Neural cell (in vitro differentiated cells): Measurements from ENCODE around the gene IQCH.

Experiments
- CTCF ChIP-seq: fragments of 450-650 bp; IDR thresholded peaks from 2 replicates; pipeline ENCODE4 v1.5.1; 2014; ENCODE audit warnings: antibody characterized with exemption, mild to moderate bottlenecking, moderate library complexity; ENCODE audit not compliant: poor library complexity, severe bottlenecking
- EP300 ChIP-seq: fragments of 450-650 bp; conservative IDR thresholded peaks from 2 replicates; pipeline ENCODE4 v1.6.1; 2014; ENCODE audit warnings: antibody characterized with exemption, mild to moderate bottlenecking, moderate library complexity; ENCODE audit not compliant: poor library complexity, severe bottlenecking
- EZH2 ChIP-seq: fragments of 200-600, 300-800 bp; shearing (Covaris generic), sonication (generic); IDR thresholded peaks from 2 replicates; pipeline ENCODE4 v1.6.1; 2014; ENCODE audit warnings: antibody characterized with exemption, low read length, borderline replicate concordance, mild to moderate bottlenecking; ENCODE audit not compliant: insufficient read depth, poor library complexity, severe bottlenecking
- MXI1 ChIP-seq: fragments of 450-650 bp; conservative IDR thresholded peaks from 2 replicates; pipeline ENCODE4 v1.6.1; 2014; ENCODE audit warnings: antibody characterized with exemption, mild to moderate bottlenecking; ENCODE audit not compliant: poor library complexity, severe bottlenecking
- POLR2AphosphoS5 ChIP-seq: IDR thresholded peaks from 2 replicates; pipeline ENCODE4 v1.6.1; 2012
- RAD21 ChIP-seq: fragments of 450-650 bp; conservative IDR thresholded peaks from 2 replicates; pipeline ENCODE4 v1.6.1; 2014; ENCODE audit warnings: antibody characterized with exemption, mild to moderate bottlenecking, moderate library complexity
- REST ChIP-seq: IDR thresholded peaks from 2 replicates; pipeline ENCODE4 v1.6.1; 2012; ENCODE audit warnings: borderline replicate concordance
- TAF1 ChIP-seq: IDR thresholded peaks from 2 replicates; pipeline ENCODE4 v1.6.1; 2012; ENCODE audit warnings: low read depth

DNA sequence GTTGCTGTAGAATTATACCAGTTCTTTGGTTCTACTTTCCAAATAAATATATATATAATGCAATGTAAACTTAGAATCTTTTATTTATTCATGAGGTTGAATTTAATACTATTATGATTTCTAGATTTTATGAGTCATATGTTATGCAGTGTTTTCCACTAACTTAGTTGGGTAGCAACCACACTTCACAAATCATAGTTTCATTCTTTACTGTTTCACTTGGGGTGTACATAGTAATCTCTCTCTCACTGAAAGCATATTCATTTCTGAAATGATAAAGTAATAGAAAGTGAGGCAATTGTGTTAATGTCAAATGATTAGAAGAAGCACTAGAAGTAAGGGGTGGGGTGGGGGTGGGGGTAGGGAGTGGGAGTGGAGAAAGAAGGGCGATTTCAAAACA, 52.6 kb downstream of the IQCH start:
- no peak for TF ChIP-seq REST
- no peak for TF ChIP-seq CTCF
- no peak for TF ChIP-seq POLR2AphosphoS5
- no peak for TF ChIP-seq EZH2
- no peak for TF ChIP-seq RAD21
- no peak for TF ChIP-seq MXI1
- TF ChIP-seq EP300 = no peak
- TF ChIP-seq TAF1 = no peak
